HG02678 (cell line): ENCODE results near the gene TRIM63.

ENCODE experiments used
- ATAC-seq: cut with Tn5 transposase; IDR thresholded peaks from one replicate; pipeline ENCODE4 v1.9.1; 2021; ENCODE audit warnings: mild to moderate bottlenecking, moderate library complexity; ENCODE audit not compliant: unreplicated experiment

The TRIM63 gene

GRCh38 chr1:26035203-26035958 lies 32.0 kb downstream of the TRIM63 start:
- ATAC-seq: peak; percentile 92

GRCh38 chr1:26034504-26035202 lies 32.8 kb downstream of the TRIM63 start:
- no peak for ATAC-seq

DNA sequence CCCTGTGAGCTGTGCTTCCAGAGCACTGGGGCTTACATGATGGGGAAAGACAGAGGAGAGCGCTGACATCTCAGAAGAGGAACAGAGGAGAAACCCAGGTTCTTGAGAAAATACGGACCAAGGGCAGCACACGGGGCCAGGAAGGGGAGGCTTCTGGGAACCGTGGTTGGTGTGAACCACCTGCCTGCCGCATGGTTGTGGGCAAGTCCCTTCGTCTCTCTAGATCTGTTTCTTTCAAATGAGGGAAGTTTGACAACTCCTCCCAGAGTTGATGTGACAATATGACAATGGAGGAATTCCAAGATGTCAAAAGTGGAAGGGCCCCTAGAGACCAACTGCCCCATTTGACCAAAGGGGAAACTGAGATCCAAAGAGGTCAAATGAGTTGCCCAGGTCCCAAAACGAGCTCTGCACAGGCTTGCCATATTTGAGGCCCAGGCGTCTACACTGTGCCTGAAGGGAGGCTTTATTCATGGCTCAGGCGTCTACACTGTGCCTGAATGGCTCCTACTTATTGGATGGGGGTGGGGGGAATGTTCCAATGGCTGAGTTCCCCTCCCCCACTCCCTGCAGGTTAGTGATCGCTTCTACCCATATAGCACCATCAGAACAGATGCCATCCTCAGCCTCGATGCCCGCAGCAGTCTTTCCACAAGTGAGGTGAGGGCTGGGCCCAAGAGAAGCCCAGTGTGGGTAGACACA lies 34.6 kb downstream of the TRIM63 start:
- no peak for ATAC-seq

DNA sequence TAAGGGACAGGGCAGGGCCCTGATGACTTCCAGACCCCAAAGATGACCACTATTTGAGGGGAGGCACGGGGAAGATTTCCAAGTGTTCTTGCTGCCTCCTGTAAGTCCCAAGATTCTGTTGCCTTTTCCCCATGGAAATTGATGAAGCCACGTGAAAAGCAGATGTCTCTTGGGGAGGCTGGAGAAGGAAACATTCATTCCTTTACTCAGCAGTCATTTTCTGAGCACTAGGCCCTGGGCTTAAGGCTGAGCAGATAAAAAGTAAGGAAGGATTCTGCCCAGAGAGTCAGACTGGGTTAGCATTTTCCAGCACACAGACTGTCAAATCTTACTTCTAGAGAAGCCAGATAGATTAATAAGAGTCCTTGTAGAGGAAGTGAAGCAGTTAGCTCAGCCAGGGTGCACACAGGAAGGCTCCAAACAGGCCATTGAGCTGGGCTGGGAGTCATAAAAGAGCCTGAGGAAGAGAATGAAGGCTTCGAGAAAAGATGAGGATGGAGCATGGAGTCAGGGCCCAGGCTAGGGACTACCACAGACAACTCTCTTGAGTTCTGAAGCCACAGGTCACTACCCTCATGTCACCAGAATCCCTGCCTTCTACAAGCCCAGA lies 35.7 kb downstream of the TRIM63 start:
- no peak for ATAC-seq

- ATAC-seq: no peak
Measured at GRCh38 chr1:26031196-26031595, 36.2 kb downstream of the TRIM63 start.

DNA sequence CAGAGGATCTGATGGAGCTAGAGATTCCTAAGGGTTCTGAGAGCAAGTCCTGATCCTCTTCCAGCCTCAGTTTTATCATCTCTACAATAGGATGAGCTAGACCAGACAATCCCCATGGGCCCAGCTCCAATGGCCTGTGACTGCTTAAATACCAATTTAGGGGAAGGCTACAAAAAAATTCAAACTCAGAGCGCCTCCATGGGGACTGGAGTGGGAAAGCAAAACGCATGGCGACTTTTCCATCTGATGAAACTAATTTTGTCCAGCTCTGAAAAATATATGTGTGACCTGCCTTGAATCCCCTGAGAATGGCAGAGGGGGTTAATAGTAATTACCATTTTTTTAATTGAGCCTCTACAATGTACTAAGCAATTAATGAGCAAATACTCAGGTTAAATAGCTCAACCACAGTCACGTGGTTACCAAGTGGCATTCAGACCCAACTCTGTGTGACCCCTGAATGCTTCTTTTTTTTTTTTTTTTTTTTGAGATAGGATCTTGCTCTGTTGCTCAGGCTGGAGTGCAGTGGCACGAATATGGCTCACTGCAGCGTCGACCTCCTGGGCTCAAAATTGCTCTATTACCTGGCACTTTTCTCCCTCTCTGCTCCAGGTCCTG lies 37.5 kb downstream of the TRIM63 start:
- ATAC-seq: no peak

- no peak for ATAC-seq
Measured at GRCh38 chr1:26029054-26029863, 38.2 kb downstream of the TRIM63 start.

DNA sequence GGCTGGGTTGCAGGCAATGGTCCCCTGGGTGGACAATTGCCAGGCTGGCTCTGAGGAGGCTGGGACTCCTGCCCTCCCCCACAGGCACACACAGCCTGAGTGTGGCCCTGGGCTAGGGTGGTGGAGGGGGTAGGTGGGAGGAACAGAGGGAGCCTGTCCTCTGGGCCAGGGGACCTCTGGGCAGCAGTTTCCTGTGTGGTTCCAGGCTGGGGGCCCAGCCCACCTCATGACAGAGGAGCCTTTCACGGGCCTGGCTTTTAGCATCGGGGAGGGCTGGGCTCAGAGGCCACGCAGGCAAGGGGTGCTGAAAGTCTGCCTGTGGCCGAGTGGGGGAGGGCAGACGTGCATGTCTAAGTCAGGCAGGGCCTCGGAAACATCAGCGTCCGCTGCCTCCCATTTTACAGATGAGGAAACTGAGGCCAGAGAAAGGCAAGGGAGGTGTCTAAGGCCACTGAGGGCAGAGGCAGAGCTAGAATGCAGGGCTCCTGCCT lies 38.9 kb downstream of the TRIM63 start:
- ATAC-seq: no peak

GRCh38 chr1:26027716-26028489 lies 39.5 kb downstream of the TRIM63 start:
- ATAC-seq: no peak

DNA sequence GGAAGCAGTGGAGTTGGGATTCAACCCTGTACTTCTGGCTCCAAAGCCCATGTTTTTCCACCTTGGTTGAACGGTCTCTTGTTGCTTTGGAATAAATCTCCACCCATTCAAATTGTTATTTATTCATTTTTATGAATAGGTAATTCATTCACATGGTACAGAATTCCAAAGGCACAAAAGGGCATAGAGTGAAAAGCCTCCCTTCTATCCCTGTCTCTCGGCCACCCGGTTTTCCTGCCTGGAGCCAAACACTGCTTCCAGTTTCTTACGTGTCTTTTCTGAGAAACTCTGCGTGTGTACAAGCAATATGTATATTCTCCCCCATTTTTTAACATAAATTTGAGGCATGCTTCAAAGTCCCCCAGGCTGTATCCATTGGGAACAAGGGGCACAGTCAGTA lies 41.9 kb downstream of the TRIM63 start:
- ATAC-seq: no peak

DNA sequence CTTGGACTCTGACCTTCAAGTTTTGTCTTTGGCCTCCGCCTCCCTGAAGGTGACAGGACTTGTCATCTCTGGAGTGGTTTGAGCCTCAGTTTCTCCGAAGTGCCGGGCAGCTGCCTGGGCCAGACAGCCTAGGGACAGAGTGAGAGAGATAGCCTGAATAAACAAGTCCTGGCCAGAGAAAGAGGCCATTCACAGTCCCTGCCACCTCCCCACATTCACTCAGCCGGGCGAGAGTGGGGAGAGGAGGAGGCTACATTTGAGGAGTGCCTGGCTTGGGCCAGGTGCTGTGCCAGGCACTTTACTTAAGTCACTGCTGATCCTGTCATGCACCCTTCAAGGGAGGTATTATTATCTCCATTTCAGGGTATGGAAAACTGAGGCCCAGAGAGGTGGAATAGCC lies 42.4 kb downstream of the TRIM63 start:
- ATAC-seq: no peak

- ATAC-seq: no peak
Measured at GRCh38 chr1:26023826-26024225, 43.6 kb downstream of the TRIM63 start.

GRCh38 chr1:26023009-26023408 lies 44.4 kb downstream of the TRIM63 start:
- no peak for ATAC-seq

DNA sequence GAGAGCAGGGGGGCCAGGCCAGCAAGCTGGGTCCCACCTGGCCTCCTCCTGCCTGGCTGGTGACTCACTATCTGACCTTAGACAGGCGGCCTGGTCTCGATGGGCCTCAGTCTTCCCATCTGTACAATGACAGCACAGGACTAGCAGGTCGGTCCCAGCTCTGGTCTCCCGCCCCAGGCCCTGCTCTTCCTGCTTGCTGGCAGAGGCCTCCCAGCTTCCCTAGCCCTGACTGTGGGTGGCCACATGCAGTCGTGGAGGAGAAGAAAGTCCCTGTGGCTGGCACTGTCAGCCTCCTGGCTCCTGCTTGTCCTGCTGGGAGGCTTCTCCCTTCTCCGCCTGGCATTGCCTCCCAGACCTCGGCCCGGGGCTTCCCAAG lies 45.0 kb downstream of the TRIM63 start:
- no peak for ATAC-seq

GRCh38 chr1:26021647-26022403 lies 45.6 kb downstream of the TRIM63 start, which contains the start of gene EXTL1:
Gene EXTL1, plus strand, starts transcription at chr1:26021775. Its CDS starts 872 bp downstream, at chr1:26022647.
- no peak for ATAC-seq

- no peak for ATAC-seq
Measured at GRCh38 chr1:26020941-26021646, 46.3 kb downstream of the TRIM63 start.

DNA sequence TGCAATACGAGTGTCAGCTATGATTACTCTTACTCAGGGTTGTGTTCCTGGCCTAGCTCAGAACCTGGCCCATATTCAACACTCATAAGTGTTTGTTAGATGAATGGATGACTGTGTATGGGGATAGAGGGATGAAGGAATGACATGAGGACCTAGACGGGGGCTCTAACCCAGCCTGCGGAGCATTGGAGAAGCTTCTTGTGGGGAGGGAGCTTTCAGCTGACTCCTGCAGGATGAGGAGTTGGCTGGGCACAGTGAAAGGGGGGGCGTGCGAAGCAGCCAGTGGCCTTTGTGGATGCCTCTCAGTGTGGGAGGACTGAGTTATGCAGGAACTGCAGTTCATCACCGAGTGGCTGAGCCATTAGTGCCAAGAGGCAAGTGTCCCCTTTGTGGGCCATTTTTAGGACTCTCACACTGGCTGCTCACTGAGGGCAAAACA lies 47.1 kb downstream of the TRIM63 start:
- no peak for ATAC-seq
